MM.1S (cell line): ENCODE measurements around the gene SMYD5.

Experiments used
- EZH2 ChIP-seq: fragments of 300-600 bp; sonication (generic); optimal IDR thresholded peaks from 2 replicates; pipeline ENCODE3; 2017; ENCODE audit warnings: low read depth, mild to moderate bottlenecking, antibody characterized with exemption, low read length, mixed read lengths
- EZH2phosphoT487 ChIP-seq: fragments of 300-600 bp; sonication (generic); IDR thresholded peaks from 2 replicates; pipeline ENCODE4 v1.6.1; 2018; ENCODE audit warnings: antibody characterized with exemption, low read length
- TF ChIP-seq, protein P1 (sequence below): fragments of 300-600 bp; sonication (generic); IDR thresholded peaks from 2 replicates; pipeline ENCODE4 v1.5.1; 2016; ENCODE audit warnings: antibody characterized with exemption, low read length, mixed read lengths

DNA sequence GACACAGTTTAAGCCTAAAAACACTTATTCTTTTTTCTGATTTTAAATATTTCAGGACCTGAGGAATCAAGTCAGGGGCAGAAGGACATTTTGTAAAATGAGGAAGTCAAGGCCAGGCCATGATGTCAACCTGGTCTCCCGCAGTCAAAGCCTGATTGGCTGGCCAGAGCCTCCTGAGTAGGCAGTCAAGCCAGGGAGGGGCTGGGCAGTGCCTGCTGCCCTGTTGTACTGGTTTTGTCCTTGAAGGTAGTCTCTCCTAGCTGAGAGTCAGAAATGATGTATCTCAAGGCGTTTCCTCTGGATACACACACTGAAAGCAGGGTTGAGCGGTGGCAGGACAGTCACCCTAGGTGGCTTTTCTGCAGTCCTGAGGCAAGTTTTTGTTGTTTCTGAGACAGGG is 39.9 kb downstream of the SMYD5 start:
- TF ChIP-seq, protein P1, sequence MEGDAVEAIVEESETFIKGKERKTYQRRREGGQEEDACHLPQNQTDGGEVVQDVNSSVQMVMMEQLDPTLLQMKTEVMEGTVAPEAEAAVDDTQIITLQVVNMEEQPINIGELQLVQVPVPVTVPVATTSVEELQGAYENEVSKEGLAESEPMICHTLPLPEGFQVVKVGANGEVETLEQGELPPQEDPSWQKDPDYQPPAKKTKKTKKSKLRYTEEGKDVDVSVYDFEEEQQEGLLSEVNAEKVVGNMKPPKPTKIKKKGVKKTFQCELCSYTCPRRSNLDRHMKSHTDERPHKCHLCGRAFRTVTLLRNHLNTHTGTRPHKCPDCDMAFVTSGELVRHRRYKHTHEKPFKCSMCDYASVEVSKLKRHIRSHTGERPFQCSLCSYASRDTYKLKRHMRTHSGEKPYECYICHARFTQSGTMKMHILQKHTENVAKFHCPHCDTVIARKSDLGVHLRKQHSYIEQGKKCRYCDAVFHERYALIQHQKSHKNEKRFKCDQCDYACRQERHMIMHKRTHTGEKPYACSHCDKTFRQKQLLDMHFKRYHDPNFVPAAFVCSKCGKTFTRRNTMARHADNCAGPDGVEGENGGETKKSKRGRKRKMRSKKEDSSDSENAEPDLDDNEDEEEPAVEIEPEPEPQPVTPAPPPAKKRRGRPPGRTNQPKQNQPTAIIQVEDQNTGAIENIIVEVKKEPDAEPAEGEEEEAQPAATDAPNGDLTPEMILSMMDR, result no peak
- TF ChIP-seq EZH2 (no peak), EZH2phosphoT487 (no peak)
